AG04449 (cell line): Measurements from ENCODE around the gene TERB2.
"Not testable (repeated sequence)": the region's sequence is repeated elsewhere in the genome, so short reads cannot be mapped to it uniquely, and the experiment has no call there.

Experiments used
- CTCF ChIA-PET: fragments of 350-600 bp; formaldehyde crosslinking; extraction: SDS; loops from one replicate; lab custom pipeline; 2021; ENCODE audit warnings: antibody characterized with exemption; lab: Yijun Ruan, JAX
- POLR2A ChIA-PET: fragments of 400-600, 350-600 bp; formaldehyde crosslinking; extraction: SDS; loops from one replicate; lab custom pipeline; 2020; ENCODE audit warnings: antibody characterized with exemption, inconsistent platforms; lab: Yijun Ruan, JAX
- DNase-seq: peaks from one replicate; pipeline ENCODE4 v3.0.0-alpha.2; 2010; ENCODE audit warnings: low read depth, low spot score
- H3K4me3 ChIP-seq: 2 replicates; pipeline ENCODE4 v1.5.1; 2011; ENCODE audit warnings: low read depth, mild to moderate bottlenecking, control low read depth, low read length
- TF ChIP-seq, protein P1 (sequence below): IDR thresholded peaks from one replicate; pipeline ENCODE4 v1.5.1; 2011; ENCODE audit warnings: mild to moderate bottlenecking, moderate library complexity, low read length, control low read depth, inconsistent platforms; ENCODE audit not compliant: insufficient read depth; ENCODE audit errors: missing control alignments

The TERB2 gene

GRCh38 chr15:44999105-44999504 is 42.6 kb downstream of the TERB2 start:
- TF ChIP-seq, protein P1, sequence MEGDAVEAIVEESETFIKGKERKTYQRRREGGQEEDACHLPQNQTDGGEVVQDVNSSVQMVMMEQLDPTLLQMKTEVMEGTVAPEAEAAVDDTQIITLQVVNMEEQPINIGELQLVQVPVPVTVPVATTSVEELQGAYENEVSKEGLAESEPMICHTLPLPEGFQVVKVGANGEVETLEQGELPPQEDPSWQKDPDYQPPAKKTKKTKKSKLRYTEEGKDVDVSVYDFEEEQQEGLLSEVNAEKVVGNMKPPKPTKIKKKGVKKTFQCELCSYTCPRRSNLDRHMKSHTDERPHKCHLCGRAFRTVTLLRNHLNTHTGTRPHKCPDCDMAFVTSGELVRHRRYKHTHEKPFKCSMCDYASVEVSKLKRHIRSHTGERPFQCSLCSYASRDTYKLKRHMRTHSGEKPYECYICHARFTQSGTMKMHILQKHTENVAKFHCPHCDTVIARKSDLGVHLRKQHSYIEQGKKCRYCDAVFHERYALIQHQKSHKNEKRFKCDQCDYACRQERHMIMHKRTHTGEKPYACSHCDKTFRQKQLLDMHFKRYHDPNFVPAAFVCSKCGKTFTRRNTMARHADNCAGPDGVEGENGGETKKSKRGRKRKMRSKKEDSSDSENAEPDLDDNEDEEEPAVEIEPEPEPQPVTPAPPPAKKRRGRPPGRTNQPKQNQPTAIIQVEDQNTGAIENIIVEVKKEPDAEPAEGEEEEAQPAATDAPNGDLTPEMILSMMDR = no peak
- POLR2A ChIA-PET = no interaction called here
- no peak overlapping the region for H3K4me3 ChIP-seq
- DNase-seq = no peak
- CTCF ChIA-PET = no interaction called here

- DNase-seq, H3K4me3 ChIP-seq, CTCF ChIA-PET, POLR2A ChIA-PET: not testable (repeated sequence)
These were observed 44.7 kb downstream of the TERB2 start for GRCh38 chr15:45001180-45001579.

GRCh38 chr15:45003731-45004410 is 47.4 kb downstream of the TERB2 start:
- POLR2A ChIA-PET = not testable (repeated sequence)

DNA sequence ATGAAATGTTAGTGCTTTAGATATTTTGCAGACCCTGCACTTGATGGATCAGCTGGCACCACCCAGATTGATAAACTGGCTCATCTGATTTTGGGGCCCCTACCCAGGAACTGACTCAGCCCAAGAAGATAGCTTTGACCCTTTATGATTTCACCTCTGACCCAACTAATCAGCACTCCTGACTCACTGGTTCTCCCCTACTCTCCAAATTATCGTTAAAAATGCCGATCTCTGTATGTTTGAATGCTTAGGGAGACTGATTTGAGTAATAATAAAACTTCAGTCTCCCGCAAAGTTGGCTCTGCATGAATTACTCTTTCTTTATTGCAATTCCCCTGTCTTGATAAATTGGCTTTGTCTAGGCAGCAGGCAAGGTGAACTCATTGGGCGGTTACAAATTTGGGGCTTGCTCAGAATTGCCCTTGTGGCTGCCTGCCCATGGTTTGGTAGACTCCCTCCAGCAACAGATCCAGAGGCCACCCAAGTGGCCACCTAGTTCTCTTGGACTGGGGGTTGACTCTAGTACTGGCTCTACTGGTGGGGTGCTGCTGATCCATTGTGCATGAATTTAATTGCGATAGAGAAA is 48.2 kb downstream of the TERB2 start:
- CTCF ChIA-PET, DNase-seq, POLR2A ChIA-PET, H3K4me3 ChIP-seq: not testable (repeated sequence)

More at GRCh38 chr15:45003731-45004410, 47.4 kb downstream of the TERB2 start:
- CTCF ChIA-PET, H3K4me3 ChIP-seq, DNase-seq: not testable (repeated sequence)

- DNase-seq = no peak
- ChIA-PET POLR2A (no interaction called here), CTCF (no interaction called here)
- TF ChIP-seq, protein P1 = no peak
- H3K4me3 ChIP-seq = no peak overlapping the region
These were observed 52.6 kb downstream of the TERB2 start for GRCh38 chr15:45009046-45009445.

DNA sequence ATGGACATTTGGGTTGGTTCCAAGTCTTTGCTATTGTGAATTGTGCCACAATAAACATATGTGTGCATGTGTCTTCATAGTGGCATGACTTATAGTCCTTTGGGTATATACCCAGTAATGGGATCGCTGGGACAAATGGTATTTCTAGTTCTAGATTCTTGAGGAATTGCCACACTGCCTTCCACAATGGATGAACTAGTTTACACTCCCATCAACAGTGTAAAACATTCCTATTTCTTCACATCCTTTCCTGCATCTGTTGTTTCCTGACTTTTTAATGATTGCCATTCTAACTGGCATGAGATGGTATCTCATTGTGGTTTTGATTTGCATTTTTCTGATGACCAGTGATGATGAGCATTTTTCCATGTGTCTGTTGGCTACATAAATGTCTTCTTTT is 58.6 kb downstream of the TERB2 start:
- H3K4me3 ChIP-seq, DNase-seq, POLR2A ChIA-PET, CTCF ChIA-PET: not testable (repeated sequence)

DNA sequence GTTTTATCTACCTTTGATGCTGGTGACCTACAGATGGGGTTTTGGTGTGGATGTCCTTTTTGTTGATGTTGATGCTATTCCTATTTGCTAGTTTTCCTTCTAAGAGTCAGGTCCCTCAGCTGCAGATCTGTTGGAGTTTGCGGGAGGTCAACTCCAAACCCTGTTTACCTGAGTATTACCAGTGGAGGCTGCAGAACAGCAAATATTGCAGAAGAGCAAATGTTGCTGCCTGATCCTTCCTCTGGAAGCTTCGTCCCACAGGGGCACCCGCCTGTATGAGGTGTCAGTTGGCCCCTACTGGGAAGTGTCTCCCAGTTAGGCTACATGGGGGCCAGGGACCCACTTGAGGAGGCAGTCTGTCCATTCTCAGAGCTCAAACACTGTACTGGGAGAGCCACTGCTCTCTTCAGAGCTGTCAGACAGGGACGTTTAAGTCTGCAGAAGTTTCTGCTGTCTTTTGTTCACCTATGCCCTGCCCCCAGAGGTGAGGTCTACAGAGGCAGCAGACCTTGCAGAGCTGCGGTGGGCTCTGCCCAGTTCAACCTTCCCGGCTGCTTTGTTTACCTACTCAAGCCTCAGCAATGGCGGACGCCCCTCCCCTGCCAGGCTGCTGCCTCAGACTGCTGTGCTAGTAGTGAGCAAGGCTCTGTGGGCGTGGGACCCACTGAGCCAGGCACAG is 63.9 kb downstream of the TERB2 start:
- POLR2A ChIA-PET, CTCF ChIA-PET, DNase-seq, H3K4me3 ChIP-seq: not testable (repeated sequence)

DNA sequence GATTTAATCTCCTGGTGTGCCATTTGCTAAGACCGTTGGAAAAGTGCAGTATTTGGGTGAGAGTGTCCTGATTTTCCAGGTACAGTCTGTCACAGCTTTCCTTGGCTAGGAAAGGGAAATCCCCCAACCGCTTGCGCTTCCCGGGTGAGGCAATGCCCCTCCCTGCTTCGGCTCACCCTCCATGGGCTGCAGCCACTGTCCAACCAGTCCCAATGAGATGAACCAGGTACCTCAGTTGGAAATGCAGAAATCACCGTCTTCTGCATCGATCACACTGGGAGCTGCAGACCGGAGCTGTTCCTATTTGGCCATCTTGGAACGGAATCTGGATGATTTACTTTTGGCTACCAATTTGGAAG is 64.4 kb downstream of the TERB2 start:
- H3K4me3 ChIP-seq, POLR2A ChIA-PET, CTCF ChIA-PET, DNase-seq: not testable (repeated sequence)

DNA sequence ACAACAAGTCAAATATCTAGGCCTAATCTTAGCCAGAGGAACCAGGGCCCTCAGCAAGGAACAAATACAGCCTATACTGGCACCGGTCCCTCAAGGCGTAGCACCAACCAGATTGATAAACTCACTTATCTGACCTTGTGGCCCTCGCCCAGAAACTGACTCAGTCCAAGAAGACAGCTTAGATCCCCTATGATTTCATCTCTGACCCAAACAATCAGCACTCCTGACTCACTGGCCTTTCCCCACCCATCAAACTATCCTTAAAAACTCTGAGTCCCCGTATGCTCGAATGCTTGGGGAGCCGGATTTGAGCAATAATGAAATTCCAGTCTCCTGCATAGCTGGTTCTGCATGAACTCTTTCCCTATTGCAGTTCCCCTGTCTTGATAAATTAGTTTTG is 64.9 kb downstream of the TERB2 start:
- H3K4me3 ChIP-seq = no peak overlapping the region
- ChIA-PET CTCF (no interaction called here), POLR2A (no interaction called here)
- TF ChIP-seq, protein P1 = no peak
- no peak for DNase-seq
